ENCODE data around the gene ELMO1. TPM values are rescaled to one million over a fixed set of nuclear protein-coding genes. Genes with fewer than 3 reads are reported as not detected.

Gene ELMO1
- total RNA-seq, 1 experiment from 2014 or later = 7.8 TPM

DNA sequence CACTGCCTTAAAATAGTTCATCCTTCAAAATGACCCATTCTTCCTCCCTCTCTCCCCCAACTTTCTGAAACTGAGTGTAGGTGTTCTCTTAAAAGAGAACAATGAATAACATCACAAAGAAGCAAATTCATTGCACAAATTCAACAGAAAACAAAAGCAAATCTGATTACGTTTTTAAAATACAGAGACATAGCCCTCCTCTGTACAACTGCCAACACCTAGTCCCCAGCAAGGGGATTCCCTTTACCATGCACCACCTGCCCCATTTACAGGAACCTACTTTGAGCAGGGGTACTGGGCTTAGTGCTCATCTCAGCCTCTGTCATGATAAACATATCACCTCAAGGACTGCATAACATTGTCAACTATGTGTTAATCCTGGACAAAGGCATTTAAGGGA lies 421.6 kb downstream of the ELMO1 start:
- Mint-ChIP-seq H3K4me3 (no peak overlapping the region), H3K27ac (no peak overlapping the region; a peak in 3 of 7 replicates), H3K27me3 (ENCODE audit: low read depth) (no peaks in the 10 kb centered on the region), H3K9me3 (no peaks in the 10 kb centered on the region), H3K4me1 (peaks cover 8 to 28% of the 10 kb centered on the region in 2 experiments), H3K36me3 (ENCODE audit: insufficient read depth in 1 of 3, low read depth in 3 of 3) (peaks cover 0 to 3% (median 0%) of the 10 kb centered on the region in 3 experiments; a peak in 2 of 7 replicates)
- H2BK15ac ChIP-seq (ENCODE audit: low read depth, low read length) = no peak overlapping the region
- no peak overlapping the region for H3K4me2 ChIP-seq (ENCODE audit: insufficient read depth, insufficient read length, low read length)
- no peak overlapping the region for H3K23ac ChIP-seq (ENCODE audit: insufficient read length, low read depth, low read length)
- no peak overlapping the region for H2BK20ac ChIP-seq (ENCODE audit: low read depth, low read length, poor library complexity, severe bottlenecking)
- H2BK12ac ChIP-seq (ENCODE audit: insufficient read length, low read depth, low read length) = no peak overlapping the region
- no peaks in the 10 kb centered on the region for H3K79me1 ChIP-seq (ENCODE audit: insufficient read depth, low read depth, low read length, poor library complexity, severe bottlenecking)
- no peaks in the 10 kb centered on the region for H4K20me1 ChIP-seq (ENCODE audit: control insufficient read depth, insufficient read depth, insufficient read length)
- H3T11ph ChIP-seq (ENCODE audit: low read length) = no peak overlapping the region
- no peak for DNase-seq
- no CpG with 5 or more reads among the region's 1 CpG for WGBS (ENCODE audit: extremely low coverage, insufficient read length, low lambda C conversion rate)
- no peak overlapping the region for H2AFZ ChIP-seq (ENCODE audit: low read length)
- no peak overlapping the region for H3K4ac ChIP-seq (ENCODE audit: low read depth, low read length)
- no peak overlapping the region for H4K5ac ChIP-seq (ENCODE audit: insufficient read length, low read depth, low read length)
- H2AK5ac ChIP-seq (ENCODE audit: insufficient read length, low read length) = no peak overlapping the region
- no peak overlapping the region for H3K56ac ChIP-seq (ENCODE audit: insufficient read length, low read depth, low read length)
- no peak overlapping the region for H4K91ac ChIP-seq (ENCODE audit: insufficient read length, low read depth, low read length)
- H3K4me1 ChIP-seq (ENCODE audit: insufficient read depth, low read length) = peaks cover 6% of the 10 kb centered on the region; the same call in 1 of the 2 replicates
- H3K9ac ChIP-seq (ENCODE audit: extremely low read depth, insufficient read length, low read length) = no peak overlapping the region
- H3K14ac ChIP-seq (ENCODE audit: insufficient read depth, low read length) = no peak overlapping the region
- H3K18ac ChIP-seq (ENCODE audit: insufficient read length, low read depth, low read length) = no peak overlapping the region
- H2BK120ac ChIP-seq (ENCODE audit: low read depth, low read length, poor library complexity, severe bottlenecking) = no peak overlapping the region
- no peaks in the 10 kb centered on the region for H3K79me2 ChIP-seq (ENCODE audit: insufficient read depth, low read length)
- no peaks in the 10 kb centered on the region for H3K23me2 ChIP-seq (ENCODE audit: insufficient read length, low read depth, low read length, poor library complexity, severe bottlenecking)
- no peak overlapping the region for H2BK5ac ChIP-seq (ENCODE audit: insufficient read length, low read length)
- H4K8ac ChIP-seq (replicated peaks; ENCODE audit: insufficient read length, low read depth, low read length) = no peak overlapping the region
- no peak overlapping the region for H3K27ac ChIP-seq (ENCODE audit: insufficient read length, low read depth, low read length)
- no peaks in the 10 kb centered on the region for H3K9me3 ChIP-seq (ENCODE audit: control insufficient read depth, low read depth, low read length)
- TF ChIP-seq, protein P1, sequence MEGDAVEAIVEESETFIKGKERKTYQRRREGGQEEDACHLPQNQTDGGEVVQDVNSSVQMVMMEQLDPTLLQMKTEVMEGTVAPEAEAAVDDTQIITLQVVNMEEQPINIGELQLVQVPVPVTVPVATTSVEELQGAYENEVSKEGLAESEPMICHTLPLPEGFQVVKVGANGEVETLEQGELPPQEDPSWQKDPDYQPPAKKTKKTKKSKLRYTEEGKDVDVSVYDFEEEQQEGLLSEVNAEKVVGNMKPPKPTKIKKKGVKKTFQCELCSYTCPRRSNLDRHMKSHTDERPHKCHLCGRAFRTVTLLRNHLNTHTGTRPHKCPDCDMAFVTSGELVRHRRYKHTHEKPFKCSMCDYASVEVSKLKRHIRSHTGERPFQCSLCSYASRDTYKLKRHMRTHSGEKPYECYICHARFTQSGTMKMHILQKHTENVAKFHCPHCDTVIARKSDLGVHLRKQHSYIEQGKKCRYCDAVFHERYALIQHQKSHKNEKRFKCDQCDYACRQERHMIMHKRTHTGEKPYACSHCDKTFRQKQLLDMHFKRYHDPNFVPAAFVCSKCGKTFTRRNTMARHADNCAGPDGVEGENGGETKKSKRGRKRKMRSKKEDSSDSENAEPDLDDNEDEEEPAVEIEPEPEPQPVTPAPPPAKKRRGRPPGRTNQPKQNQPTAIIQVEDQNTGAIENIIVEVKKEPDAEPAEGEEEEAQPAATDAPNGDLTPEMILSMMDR (conservative IDR thresholded peaks at IDR 0.05) = no peak
- H3K27me3 ChIP-seq (ENCODE audit: insufficient read depth, low read length) = no peaks in the 10 kb centered on the region
